AG09309 (cell line): ENCODE results near the gene CREB3L2.

Experiments
- DNase-seq: peaks from one replicate; pipeline ENCODE4 v3.0.0-alpha.2; 2010; ENCODE audit warnings: low read depth
- H3K4me3 ChIP-seq: 2 replicates; pipeline ENCODE4 v1.5.1; 2011; ENCODE audit warnings: mild to moderate bottlenecking, low read depth, low read length, moderate library complexity; ENCODE audit not compliant: control insufficient read depth
- CTCF ChIP-seq: IDR thresholded peaks from 2 replicates; pipeline ENCODE4 v1.5.1; 2011; ENCODE audit warnings: mild to moderate bottlenecking, low read depth, low read length, inconsistent platforms; ENCODE audit not compliant: insufficient read depth, control insufficient read depth; ENCODE audit errors: missing control alignments

The CREB3L2 gene

DNA sequence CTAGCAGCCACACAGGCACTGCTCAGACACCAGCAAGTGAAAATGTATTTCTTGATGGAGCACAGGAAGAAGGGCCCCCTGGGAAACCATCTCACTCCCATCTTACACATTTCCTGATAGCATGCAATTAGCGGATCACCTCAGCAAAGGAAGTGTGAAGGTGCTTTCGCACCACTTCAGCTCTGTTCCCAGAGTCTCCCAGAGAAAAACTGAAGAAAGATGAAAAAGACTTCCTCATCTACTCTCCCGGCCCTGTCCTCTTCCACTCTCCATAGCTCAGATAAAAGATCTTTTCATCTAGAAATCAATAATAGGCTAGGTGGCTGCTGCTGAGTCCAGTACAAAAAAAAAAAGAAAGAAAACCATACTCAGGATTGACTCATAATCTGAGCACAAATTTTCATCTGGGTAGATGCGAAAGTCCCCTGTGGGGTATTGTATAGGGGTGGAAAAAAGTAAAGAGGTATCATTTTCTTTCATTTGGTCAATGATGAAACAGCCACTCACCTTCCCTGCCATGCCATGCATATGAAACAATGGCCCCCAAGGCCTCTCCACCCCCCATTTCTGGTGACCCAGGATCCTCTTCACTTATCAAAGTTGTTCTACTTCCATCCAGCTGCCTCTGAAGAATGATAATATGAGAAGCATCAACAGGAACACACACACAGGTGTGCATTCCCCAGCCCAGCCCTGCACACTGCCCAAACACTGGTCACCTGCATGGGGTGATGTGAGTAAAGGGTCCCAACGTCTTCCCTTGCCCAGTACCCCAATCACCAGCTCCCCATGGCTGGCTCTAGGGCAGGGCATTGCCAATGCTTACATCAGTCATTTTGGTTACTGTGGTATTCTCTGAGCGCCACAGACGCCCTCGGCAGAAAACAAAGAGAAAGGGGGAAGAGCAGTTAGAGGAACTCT, 106.3 kb downstream of the CREB3L2 start:
- no peak for DNase-seq
- H3K4me3 ChIP-seq, result no peak overlapping the region
- TF ChIP-seq CTCF, result no peak

DNA sequence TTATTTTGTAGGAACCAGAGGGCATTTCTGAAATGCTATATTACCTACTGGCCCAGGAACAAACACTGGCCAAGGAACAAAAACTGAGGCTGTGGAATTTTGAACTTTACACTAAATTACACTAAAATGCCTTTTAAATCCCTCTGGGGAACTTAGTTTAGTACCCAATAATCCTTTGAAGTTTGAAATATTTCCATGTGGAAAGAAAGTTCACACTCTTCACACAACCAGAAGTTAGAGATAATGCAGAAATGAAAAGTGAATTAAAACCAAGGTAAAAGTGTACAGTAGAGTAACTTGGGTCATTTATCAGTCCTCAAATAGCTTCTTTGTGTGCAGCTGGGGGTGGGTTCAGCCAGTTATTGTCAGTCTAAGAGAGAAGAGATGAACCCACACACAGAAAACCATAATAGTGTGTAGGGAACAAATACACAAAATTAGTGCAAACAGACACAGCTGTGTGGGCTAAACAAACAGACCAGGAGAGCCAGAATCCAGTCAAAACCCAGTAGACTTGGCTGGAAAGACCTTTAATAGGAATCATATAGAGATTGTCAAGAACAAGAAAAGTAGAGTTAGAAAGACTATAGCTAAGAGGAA, 108.6 kb downstream of the CREB3L2 start:
- no peak for DNase-seq
- no peak overlapping the region for H3K4me3 ChIP-seq
- TF ChIP-seq CTCF, result no peak

DNA sequence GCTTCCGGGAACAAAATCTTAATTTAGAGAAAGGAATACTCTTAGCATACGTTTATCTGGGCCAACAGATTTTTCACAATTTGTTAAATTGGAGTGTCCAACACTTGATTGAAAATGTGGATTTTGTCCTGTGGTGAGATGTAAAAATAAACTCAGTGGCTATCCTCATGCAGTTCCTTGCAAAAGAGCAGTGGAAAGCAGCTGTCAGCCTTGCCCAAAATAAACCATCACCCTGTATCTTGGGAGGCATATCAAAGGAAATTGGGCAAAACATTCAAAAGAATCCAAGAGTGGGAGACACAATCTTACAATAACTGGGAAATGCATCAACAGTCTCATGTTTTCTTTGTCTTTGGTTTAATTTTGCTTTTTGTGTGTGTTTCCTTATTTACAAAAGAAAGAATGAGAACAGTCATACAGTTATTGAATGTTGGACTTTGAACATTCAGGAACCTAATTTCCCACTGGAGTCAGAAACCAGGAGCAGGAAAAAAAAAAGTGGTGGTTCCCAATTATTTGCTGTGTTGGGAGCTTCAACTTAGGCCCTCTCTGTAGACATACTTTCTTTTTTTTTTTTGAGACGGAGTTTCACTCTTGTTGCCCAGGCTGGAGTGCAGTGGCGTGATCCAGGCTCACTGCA, 110.8 kb downstream of the CREB3L2 start:
- H3K4me3 ChIP-seq, result no peak overlapping the region
- DNase-seq, result no peak
- no peak for TF ChIP-seq CTCF

GRCh38 chr7:137890449-137890921, 111.4 kb downstream of the CREB3L2 start:
- DNase-seq, result no peak
- TF ChIP-seq CTCF, result no peak
- no peak overlapping the region for H3K4me3 ChIP-seq

DNA sequence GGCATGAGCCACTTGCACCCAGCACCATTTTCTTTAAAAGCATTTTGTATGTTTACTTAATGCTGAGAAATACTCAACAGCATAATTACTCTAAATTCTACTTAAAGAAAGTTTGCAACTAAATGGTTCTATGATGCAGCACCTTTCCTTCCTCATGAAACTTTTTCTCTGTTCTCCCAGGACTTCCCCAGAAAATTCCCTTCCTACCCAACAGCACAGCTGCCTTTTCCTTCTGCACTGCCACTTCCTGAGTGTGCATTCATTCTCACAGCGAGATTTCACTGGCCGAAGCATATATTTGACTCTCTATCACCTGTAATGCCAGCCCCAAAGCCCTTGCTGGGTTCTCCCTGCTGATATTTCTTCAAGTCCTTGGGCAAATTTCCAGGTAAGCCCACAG, 113.6 kb downstream of the CREB3L2 start:
- no peak for TF ChIP-seq CTCF
- DNase-seq, result no peak
- H3K4me3 ChIP-seq, result no peak overlapping the region

DNA sequence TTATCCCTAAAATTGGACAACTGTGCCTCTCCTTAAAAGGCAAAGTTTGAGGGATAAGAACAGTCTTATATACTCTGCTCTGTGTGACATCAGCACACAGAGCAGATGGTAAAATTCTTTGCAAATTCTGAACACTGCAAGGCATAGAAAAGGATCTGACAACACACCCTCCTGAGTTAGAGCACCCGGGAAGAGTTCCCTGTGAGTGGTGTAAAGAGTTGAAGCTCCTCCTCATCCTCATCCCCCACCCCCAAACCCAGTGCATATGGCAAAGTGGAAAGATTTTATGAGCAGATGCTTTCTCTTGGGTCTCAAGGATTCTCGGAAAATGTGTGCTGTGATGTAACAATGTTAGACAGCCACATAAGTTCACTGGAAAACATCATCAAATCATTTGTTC, 115.1 kb downstream of the CREB3L2 start:
- TF ChIP-seq CTCF, result no peak
- DNase-seq, result no peak
- H3K4me3 ChIP-seq, result no peak overlapping the region
